GM23338 (cell line): ENCODE data around the gene MAP2K1. TPM values are rescaled to one million over a fixed set of nuclear protein-coding genes. Genes with fewer than 3 reads are reported as not detected.

Experiments
- ATAC-seq: fragments of 200-7000 bp; cut with Tn5 transposase; 3 replicates; pipeline ENCODE4 v1.9.1; 2020
- DNase-seq: peaks from one replicate; pipeline ENCODE4 v3.0.0-alpha.2; 2015; ENCODE audit warnings: low spot score
- H2AFZ ChIP-seq: fragments of 200-600 bp; sonication (generic); 2 replicates; pipeline ENCODE4 v1.8.0; 2016; ENCODE audit warnings: antibody characterized with exemption, mild to moderate bottlenecking, moderate library complexity
- H3F3A ChIP-seq: fragments of 200-600 bp; sonication (generic); replicated peaks from 2 replicates; pipeline ENCODE4 v1.8.0; 2017; ENCODE audit warnings: antibody characterized with exemption, mixed run types, low read depth
- H3K27ac ChIP-seq: fragments of 200-600 bp; sonication (generic); 2 replicates; pipeline ENCODE4 v1.6.1; 2016; ENCODE audit warnings: low read depth
- H3K27me3 ChIP-seq: fragments of 200-600 bp; sonication (generic); 2 replicates; pipeline ENCODE4 v1.8.0; 2016; ENCODE audit warnings: mild to moderate bottlenecking, mixed run types, moderate library complexity; ENCODE audit not compliant: insufficient read depth
- H3K36me3 ChIP-seq: fragments of 200-600 bp; sonication (generic); 2 replicates; pipeline ENCODE4 v1.8.0; 2016; ENCODE audit warnings: mild to moderate bottlenecking; ENCODE audit not compliant: insufficient read depth
- H3K4me1 ChIP-seq: fragments of 200-600 bp; sonication (generic); 2 replicates; pipeline ENCODE4 v1.8.0; 2016; ENCODE audit warnings: mild to moderate bottlenecking, moderate library complexity; ENCODE audit not compliant: insufficient read depth
- H3K4me2 ChIP-seq: fragments of 200-600 bp; sonication (generic); 2 replicates; pipeline ENCODE4 v1.7.1; 2017; ENCODE audit warnings: mixed run types
- H3K4me3 ChIP-seq: fragments of 200-600 bp; sonication (generic); 2 replicates; pipeline ENCODE4 v1.6.1; 2016; ENCODE audit warnings: mixed run types
- H3K79me2 ChIP-seq: fragments of 200-600 bp; sonication (generic); replicated peaks from 2 replicates; pipeline ENCODE4 v1.8.0; 2017; ENCODE audit warnings: mild to moderate bottlenecking; ENCODE audit not compliant: insufficient read depth
- H3K9me2 ChIP-seq: fragments of 200-600 bp; sonication (generic); 2 replicates; pipeline ENCODE4 v1.8.0; 2017; ENCODE audit not compliant: insufficient read depth
- H4K20me1 ChIP-seq: fragments of 200-600 bp; sonication (generic); replicated peaks from 2 replicates; pipeline ENCODE4 v1.8.0; 2017; ENCODE audit warnings: mild to moderate bottlenecking; ENCODE audit not compliant: insufficient read depth
- H3K27ac Mint-ChIP-seq: 2 replicates; pipeline ENCODE4 v1.8.0; 2020; ENCODE audit warnings: inconsistent platforms, mild to moderate bottlenecking, moderate library complexity, mixed read lengths
- H3K27me3 Mint-ChIP-seq: 3 replicates; pipeline ENCODE4 v1.8.0; 2022; ENCODE audit warnings: low read depth, mild to moderate bottlenecking, moderate library complexity, mixed read lengths, inconsistent platforms; ENCODE audit not compliant: insufficient read depth, poor library complexity
- H3K36me3 Mint-ChIP-seq: 3 replicates; pipeline ENCODE4 v1.8.0; 2021; ENCODE audit warnings: low read depth, mild to moderate bottlenecking, inconsistent platforms, moderate library complexity, mixed read lengths
- H3K4me1 Mint-ChIP-seq: 3 replicates; pipeline ENCODE4 v1.8.0; 2020; ENCODE audit warnings: mild to moderate bottlenecking, inconsistent platforms, mixed read lengths
- H3K4me3 Mint-ChIP-seq: 3 replicates; pipeline ENCODE4 v1.8.0; 2021; ENCODE audit warnings: moderate library complexity, mild to moderate bottlenecking, inconsistent platforms, mixed read lengths
- H3K9me3 Mint-ChIP-seq: 3 replicates; pipeline ENCODE4 v1.8.0; 2020; ENCODE audit warnings: moderate library complexity, mild to moderate bottlenecking, inconsistent platforms, mixed read lengths
- CREB1 ChIP-seq: fragments of 250-450 bp; sonication (Bioruptor Pico); IDR thresholded peaks from 2 replicates; pipeline ENCODE4 v1.5.0; 2020; ENCODE audit warnings: low read depth, mild to moderate bottlenecking, moderate library complexity
- CTCF ChIP-seq, 2 experiments: fragments of 200-600 bp in 1 of 2; sonication (generic) in 1 of 2; conservative IDR thresholded peaks; 2 replicates each; pipeline versions ENCODE4 v1.5.1 to v1.6.1; 2016 to 2017; ENCODE audit warnings: antibody characterized with exemption in 2 of 2, low read depth in 2 of 2, mild to moderate bottlenecking in 2 of 2, moderate library complexity in 1 of 2
- EZH2 ChIP-seq: fragments of 200-600 bp; sonication (generic); IDR thresholded peaks from one replicate; pipeline ENCODE4 v1.8.0; 2017; ENCODE audit warnings: antibody characterized with exemption, mild to moderate bottlenecking, low read depth; ENCODE audit not compliant: unreplicated experiment
- JUNB ChIP-seq: IDR thresholded peaks from one replicate; pipeline ENCODE4 v1.6.1; 2016; ENCODE audit warnings: antibody characterized with exemption; ENCODE audit not compliant: unreplicated experiment
- NANOG ChIP-seq: IDR thresholded peaks from 2 replicates; pipeline ENCODE4 v1.6.1; 2016; ENCODE audit warnings: antibody characterized with exemption, borderline replicate concordance
- STAT1 ChIP-seq: IDR thresholded peaks from one replicate; pipeline ENCODE4 v1.6.1; 2016; ENCODE audit warnings: antibody characterized with exemption; ENCODE audit not compliant: unreplicated experiment
- polyA plus RNA-seq: library from polyadenylated mRNA; unstranded; fragments of >200 nt; fragmentation: Nextera tagmentation; extraction: Ambion mirVana; gene quantifications from 2 replicates; pipeline ENCODE4 v1.2.1, GENCODE V29; 2016
- total RNA-seq: library from RNA; depleted of rRNA; stranded (reverse); fragments of >200 nt; shearing (Covaris generic); gene quantifications from 2 replicates; pipeline ENCODE4 v1.2.3, GENCODE V29; 2014
- TF ChIP-seq, protein P1 (sequence below): IDR thresholded peaks from one replicate; pipeline ENCODE4 v1.6.1; 2018; ENCODE audit warnings: antibody characterized with exemption; ENCODE audit not compliant: unreplicated experiment
- TF ChIP-seq, protein P2 (sequence below): fragments of 250-450 bp; sonication (Bioruptor Pico); IDR thresholded peaks from 2 replicates; pipeline ENCODE4 v1.5.0; 2020; ENCODE audit warnings: mild to moderate bottlenecking, moderate library complexity

MAP2K1 gene
- total and polyA plus RNA-seq, 2 experiments from 2014 or later: 42.0 to 68.5 TPM

- H3K9me3 Mint-ChIP-seq: no peaks in the 10 kb centered on the region
- H3K36me3 ChIP-seq: peaks cover 51% of the 10 kb centered on the region
- no peaks in the 10 kb centered on the region; the same call in 1 of the 2 replicates for H4K20me1 ChIP-seq
- H3K36me3 Mint-ChIP-seq: peaks cover 52% of the 10 kb centered on the region
- no peaks in the 10 kb centered on the region for H3K4me1 ChIP-seq
- no peak overlapping the region for H3K27ac Mint-ChIP-seq
- H3K27ac ChIP-seq: no peak overlapping the region
- no peaks in the 10 kb centered on the region for H3K27me3 Mint-ChIP-seq
- no peaks in the 10 kb centered on the region for H3K79me2 ChIP-seq
- H3K4me1 Mint-ChIP-seq: no peaks in the 10 kb centered on the region
- no peak overlapping the region for H3K4me3 ChIP-seq
- ATAC-seq: no peak
- no peak overlapping the region for H3K4me2 ChIP-seq
- H3K27me3 ChIP-seq: no peaks in the 10 kb centered on the region
- H2AFZ ChIP-seq: no peak overlapping the region
- H3K4me3 Mint-ChIP-seq: no peak overlapping the region
- H3F3A ChIP-seq: no peaks in the 10 kb centered on the region
- DNase-seq: no peak
- H3K9me2 ChIP-seq: no peaks in the 10 kb centered on the region
- TF ChIP-seq STAT1: no peak
- TF ChIP-seq, protein P1, sequence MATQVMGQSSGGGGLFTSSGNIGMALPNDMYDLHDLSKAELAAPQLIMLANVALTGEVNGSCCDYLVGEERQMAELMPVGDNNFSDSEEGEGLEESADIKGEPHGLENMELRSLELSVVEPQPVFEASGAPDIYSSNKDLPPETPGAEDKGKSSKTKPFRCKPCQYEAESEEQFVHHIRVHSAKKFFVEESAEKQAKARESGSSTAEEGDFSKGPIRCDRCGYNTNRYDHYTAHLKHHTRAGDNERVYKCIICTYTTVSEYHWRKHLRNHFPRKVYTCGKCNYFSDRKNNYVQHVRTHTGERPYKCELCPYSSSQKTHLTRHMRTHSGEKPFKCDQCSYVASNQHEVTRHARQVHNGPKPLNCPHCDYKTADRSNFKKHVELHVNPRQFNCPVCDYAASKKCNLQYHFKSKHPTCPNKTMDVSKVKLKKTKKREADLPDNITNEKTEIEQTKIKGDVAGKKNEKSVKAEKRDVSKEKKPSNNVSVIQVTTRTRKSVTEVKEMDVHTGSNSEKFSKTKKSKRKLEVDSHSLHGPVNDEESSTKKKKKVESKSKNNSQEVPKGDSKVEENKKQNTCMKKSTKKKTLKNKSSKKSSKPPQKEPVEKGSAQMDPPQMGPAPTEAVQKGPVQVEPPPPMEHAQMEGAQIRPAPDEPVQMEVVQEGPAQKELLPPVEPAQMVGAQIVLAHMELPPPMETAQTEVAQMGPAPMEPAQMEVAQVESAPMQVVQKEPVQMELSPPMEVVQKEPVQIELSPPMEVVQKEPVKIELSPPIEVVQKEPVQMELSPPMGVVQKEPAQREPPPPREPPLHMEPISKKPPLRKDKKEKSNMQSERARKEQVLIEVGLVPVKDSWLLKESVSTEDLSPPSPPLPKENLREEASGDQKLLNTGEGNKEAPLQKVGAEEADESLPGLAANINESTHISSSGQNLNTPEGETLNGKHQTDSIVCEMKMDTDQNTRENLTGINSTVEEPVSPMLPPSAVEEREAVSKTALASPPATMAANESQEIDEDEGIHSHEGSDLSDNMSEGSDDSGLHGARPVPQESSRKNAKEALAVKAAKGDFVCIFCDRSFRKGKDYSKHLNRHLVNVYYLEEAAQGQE: no peak
- no peak for TF ChIP-seq CTCF (conservative IDR thresholded peaks at IDR 0.05; ENCODE audit: low read depth in 2 of 2)
- no peak for TF ChIP-seq NANOG
- TF ChIP-seq CREB1 (CRISPR knock-in tag): no peak
- TF ChIP-seq, protein P2, sequence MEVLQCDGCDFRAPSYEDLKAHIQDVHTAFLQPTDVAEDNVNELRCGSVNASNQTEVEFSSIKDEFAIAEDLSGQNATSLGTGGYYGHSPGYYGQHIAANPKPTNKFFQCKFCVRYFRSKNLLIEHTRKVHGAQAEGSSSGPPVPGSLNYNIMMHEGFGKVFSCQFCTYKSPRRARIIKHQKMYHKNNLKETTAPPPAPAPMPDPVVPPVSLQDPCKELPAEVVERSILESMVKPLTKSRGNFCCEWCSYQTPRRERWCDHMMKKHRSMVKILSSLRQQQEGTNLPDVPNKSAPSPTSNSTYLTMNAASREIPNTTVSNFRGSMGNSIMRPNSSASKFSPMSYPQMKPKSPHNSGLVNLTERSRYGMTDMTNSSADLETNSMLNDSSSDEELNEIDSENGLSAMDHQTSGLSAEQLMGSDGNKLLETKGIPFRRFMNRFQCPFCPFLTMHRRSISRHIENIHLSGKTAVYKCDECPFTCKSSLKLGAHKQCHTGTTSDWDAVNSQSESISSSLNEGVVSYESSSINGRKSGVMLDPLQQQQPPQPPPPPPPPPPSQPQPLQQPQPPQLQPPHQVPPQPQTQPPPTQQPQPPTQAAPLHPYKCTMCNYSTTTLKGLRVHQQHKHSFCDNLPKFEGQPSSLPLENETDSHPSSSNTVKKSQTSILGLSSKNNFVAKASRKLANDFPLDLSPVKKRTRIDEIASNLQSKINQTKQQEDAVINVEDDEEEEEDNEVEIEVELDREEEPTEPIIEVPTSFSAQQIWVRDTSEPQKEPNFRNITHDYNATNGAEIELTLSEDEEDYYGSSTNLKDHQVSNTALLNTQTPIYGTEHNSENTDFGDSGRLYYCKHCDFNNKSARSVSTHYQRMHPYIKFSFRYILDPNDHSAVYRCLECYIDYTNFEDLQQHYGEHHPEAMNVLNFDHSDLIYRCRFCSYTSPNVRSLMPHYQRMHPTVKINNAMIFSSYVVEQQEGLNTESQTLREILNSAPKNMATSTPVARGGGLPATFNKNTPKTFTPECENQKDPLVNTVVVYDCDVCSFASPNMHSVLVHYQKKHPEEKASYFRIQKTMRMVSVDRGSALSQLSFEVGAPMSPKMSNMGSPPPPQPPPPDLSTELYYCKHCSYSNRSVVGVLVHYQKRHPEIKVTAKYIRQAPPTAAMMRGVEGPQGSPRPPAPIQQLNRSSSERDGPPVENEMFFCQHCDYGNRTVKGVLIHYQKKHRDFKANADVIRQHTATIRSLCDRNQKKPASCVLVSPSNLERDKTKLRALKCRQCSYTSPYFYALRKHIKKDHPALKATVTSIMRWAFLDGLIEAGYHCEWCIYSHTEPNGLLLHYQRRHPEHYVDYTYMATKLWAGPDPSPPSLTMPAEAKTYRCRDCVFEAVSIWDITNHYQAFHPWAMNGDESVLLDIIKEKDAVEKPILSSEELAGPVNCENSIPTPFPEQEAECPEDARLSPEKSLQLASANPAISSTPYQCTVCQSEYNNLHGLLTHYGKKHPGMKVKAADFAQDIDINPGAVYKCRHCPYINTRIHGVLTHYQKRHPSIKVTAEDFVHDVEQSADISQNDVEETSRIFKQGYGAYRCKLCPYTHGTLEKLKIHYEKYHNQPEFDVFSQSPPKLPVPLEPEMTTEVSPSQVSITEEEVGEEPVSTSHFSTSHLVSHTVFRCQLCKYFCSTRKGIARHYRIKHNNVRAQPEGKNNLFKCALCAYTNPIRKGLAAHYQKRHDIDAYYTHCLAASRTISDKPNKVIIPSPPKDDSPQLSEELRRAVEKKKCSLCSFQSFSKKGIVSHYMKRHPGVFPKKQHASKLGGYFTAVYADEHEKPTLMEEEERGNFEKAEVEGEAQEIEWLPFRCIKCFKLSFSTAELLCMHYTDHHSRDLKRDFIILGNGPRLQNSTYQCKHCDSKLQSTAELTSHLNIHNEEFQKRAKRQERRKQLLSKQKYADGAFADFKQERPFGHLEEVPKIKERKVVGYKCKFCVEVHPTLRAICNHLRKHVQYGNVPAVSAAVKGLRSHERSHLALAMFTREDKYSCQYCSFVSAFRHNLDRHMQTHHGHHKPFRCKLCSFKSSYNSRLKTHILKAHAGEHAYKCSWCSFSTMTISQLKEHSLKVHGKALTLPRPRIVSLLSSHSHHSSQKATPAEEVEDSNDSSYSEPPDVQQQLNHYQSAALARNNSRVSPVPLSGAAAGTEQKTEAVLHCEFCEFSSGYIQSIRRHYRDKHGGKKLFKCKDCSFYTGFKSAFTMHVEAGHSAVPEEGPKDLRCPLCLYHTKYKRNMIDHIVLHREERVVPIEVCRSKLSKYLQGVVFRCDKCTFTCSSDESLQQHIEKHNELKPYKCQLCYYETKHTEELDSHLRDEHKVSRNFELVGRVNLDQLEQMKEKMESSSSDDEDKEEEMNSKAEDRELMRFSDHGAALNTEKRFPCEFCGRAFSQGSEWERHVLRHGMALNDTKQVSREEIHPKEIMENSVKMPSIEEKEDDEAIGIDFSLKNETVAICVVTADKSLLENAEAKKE (CRISPR knock-in tag): no peak
- no peak for TF ChIP-seq JUNB
- no peak for TF ChIP-seq EZH2
These were observed 137.2 kb downstream of the MAP2K1 start for GRCh38 chr15:66523926-66524325.
